ENCODE measurements around the gene MAJIN. TPM values are rescaled to one million over a fixed set of nuclear protein-coding genes. Genes with fewer than 3 reads are reported as not detected.

The MAJIN gene, protein sequence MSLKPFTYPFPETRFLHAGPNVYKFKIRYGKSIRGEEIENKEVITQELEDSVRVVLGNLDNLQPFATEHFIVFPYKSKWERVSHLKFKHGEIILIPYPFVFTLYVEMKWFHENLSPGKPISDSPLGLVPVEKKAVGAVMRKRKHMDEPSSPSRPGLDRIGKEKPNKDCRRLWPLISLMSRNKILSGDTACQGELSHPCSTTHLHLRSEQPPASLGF
- not detected in 2 replicates for total RNA-seq (2014; rRNA removed; shearing (Covaris generic))
- total RNA-seq (2022) = not detected in 2 replicates
- Bru-seq, nascent RNA = not detected
- BruChase-seq, experiment 1, labeled RNA remaining after a 6-hour chase = percentile 7 among the genes with signal in this experiment
- not detected for BruChase-seq, experiment 2, labeled RNA remaining after a 2-hour chase
- long read RNA-seq = 0 reads

DNA sequence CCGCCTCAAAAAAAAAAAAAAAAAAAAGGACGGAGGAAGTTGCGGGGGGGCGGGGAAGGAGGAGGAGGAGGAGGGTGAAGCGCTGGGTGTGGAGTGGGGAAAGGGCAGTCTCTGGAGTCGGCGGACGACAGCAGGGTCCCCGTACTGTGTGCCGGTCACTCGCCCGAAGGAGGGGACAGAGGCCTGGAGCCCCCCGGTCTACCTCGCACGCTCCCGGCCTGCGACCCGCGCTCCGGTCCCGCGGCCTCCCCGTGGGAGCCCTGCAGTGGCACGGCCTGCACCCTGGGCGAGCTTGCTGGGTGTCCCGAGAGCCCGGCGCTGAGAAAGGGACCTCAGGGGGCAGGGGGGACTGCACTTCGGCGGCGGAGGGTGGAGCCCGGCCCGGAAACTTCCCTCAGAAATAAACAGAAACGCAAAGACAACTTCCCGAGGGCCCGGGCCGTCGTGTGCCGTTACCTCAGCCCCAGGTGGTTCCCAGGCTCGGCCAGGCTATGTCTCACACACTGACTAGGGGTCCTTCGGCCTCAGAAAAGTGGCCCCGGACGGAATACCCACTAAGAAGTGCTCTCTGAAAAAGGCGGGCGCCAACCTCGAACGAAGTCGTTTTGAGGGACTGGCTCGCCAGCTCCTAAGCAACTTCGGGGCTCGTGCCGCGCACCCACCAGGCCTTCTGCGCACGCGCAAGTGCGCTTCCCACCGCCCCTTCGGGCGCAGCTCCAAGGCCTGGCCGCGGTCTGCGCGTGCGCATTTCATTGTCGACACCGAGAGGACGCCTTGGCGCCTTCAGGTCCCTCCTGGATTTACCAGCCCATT, at the start of gene MAJIN:
MAJIN (minus strand) TSS at position 688 of the 813 bp plus-strand sequence. CDS start 12,703 bp downstream, outside the sequence.
- H3K36me3 ChIP-seq (ENCODE audit: insufficient read depth, low read length) = no peaks in the 10 kb centered on the region

DNA sequence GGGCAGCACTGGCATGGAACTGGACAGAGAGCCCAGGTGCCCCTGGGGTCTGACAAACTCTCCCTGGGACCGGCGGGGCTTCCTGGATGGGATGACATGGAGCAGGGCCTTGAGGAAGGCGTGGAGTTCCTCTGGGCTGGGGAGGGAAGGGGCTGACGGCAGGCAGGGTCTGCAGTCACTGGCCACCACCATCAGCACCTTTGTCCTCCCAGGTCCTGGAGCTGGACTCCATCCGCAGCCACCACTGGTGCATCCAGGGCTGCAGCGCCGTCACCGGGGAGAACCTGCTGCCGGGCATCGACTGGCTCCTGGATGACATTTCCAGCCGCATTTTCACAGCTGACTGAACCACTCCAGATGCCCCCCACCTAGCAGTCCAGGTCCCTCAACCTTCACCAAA, 49.6 kb upstream of the MAJIN start:
- H3K4me3 ChIP-seq (ENCODE audit: low read depth, low read length, poor library complexity, severe bottlenecking) = no peak overlapping the region
- intact Hi-C loops (cut with micrococcal nuclease; ENCODE audit: unreplicated experiment) = no loop called here
- BruUV-seq (replicated peaks) = no TSS peak
- no peak overlapping the region for H3K4me2 ChIP-seq (ENCODE audit: low read length)
- ChIA-PET CTCF (ENCODE audit: unreplicated experiment) (no interaction called here), POLR2A (no interaction called here)
- TF ChIP-seq, protein P1, sequence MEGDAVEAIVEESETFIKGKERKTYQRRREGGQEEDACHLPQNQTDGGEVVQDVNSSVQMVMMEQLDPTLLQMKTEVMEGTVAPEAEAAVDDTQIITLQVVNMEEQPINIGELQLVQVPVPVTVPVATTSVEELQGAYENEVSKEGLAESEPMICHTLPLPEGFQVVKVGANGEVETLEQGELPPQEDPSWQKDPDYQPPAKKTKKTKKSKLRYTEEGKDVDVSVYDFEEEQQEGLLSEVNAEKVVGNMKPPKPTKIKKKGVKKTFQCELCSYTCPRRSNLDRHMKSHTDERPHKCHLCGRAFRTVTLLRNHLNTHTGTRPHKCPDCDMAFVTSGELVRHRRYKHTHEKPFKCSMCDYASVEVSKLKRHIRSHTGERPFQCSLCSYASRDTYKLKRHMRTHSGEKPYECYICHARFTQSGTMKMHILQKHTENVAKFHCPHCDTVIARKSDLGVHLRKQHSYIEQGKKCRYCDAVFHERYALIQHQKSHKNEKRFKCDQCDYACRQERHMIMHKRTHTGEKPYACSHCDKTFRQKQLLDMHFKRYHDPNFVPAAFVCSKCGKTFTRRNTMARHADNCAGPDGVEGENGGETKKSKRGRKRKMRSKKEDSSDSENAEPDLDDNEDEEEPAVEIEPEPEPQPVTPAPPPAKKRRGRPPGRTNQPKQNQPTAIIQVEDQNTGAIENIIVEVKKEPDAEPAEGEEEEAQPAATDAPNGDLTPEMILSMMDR (conservative IDR thresholded peaks at IDR 0.05; ENCODE audit: low read length) = no peak
- no peak for TF ChIP-seq EZH2phosphoT487 (IDR thresholded peaks at IDR 0.05; ENCODE audit: borderline replicate concordance, low read depth, low read length)
- no peaks in the 10 kb centered on the region for H3K9me2 ChIP-seq (ENCODE audit: insufficient read depth, low read length)
- no peak for DNase-seq (ENCODE audit: low spot score)
- H3K9me3 ChIP-seq (ENCODE audit: low read length) = no peaks in the 10 kb centered on the region
- H3K27ac ChIP-seq (ENCODE audit: low read depth, low read length, poor library complexity, severe bottlenecking) = no peak overlapping the region
- no peak overlapping the region for H2AFZ ChIP-seq (ENCODE audit: low read length)
- H3K36me3 ChIP-seq (ENCODE audit: insufficient read depth, low read length) = peaks cover 48% of the 10 kb centered on the region
- H3K4me1 ChIP-seq (ENCODE audit: insufficient read depth, low read length, poor library complexity, severe bottlenecking) = peaks cover 5% of the 10 kb centered on the region
- H4K20me1 ChIP-seq (ENCODE audit: insufficient read depth, low read length) = no peaks in the 10 kb centered on the region
- H3K79me2 ChIP-seq (ENCODE audit: insufficient read depth, low read depth, low read length) = peaks cover 6% of the 10 kb centered on the region; the same call in 1 of the 2 replicates

More for the DNA sequence above, at the start of gene MAJIN:
- Histone ChIP-seq H3K9me2 (ENCODE audit: insufficient read depth, low read length) (no peaks in the 10 kb centered on the region), H3K9me3 (ENCODE audit: low read length) (no peaks in the 10 kb centered on the region), H3K4me1 (ENCODE audit: insufficient read depth, low read length, poor library complexity, severe bottlenecking) (peaks cover 59% of the 10 kb centered on the region), H3K4me3 (ENCODE audit: low read depth, low read length, poor library complexity, severe bottlenecking) (no peak within 1 kb of the TSS), H2AFZ (ENCODE audit: low read length) (no peak within 1 kb of the TSS), H3K27ac (ENCODE audit: low read depth, low read length, poor library complexity, severe bottlenecking) (peak within 1 kb of the TSS; percentile 93), H4K20me1 (ENCODE audit: insufficient read depth, low read length) (no peaks in the 10 kb centered on the region), H3K79me2 (ENCODE audit: insufficient read depth, low read depth, low read length) (no peaks in the 10 kb centered on the region), H3K4me2 (ENCODE audit: low read length) (peak within 1 kb of the TSS; percentile 65; the same call in 1 of the 2 replicates)
- no peak for DNase-seq (ENCODE audit: low spot score)
- BruUV-seq (replicated peaks) = no TSS peak
- CTCF ChIA-PET (ENCODE audit: unreplicated experiment) = no interaction called here
- intact Hi-C loops (cut with micrococcal nuclease; ENCODE audit: unreplicated experiment) = loop anchor here (5.0 kb wide), 1 partner anchor 54 kb away; the partner anchor contains the start of gene ATG2A
- POLR2A ChIA-PET = no interaction called here
- no peak for TF ChIP-seq EZH2phosphoT487 (IDR thresholded peaks at IDR 0.05; ENCODE audit: borderline replicate concordance, low read depth, low read length)
- TF ChIP-seq, protein P1 (conservative IDR thresholded peaks at IDR 0.05; ENCODE audit: low read length) = no peak
